GM23338 (cell line): ENCODE results near the gene SLC39A10. TPM values are rescaled to one million over a fixed set of nuclear protein-coding genes. Genes with fewer than 3 reads are reported as not detected.

Experiments used
- ATAC-seq: fragments of 200-7000 bp; cut with Tn5 transposase; 3 replicates; pipeline ENCODE4 v1.9.1; 2020
- DNase-seq: peaks from one replicate; pipeline ENCODE4 v3.0.0-alpha.2; 2015; ENCODE audit warnings: low spot score
- H2AFZ ChIP-seq: fragments of 200-600 bp; sonication (generic); 2 replicates; pipeline ENCODE4 v1.8.0; 2016; ENCODE audit warnings: antibody characterized with exemption, mild to moderate bottlenecking, moderate library complexity
- H3F3A ChIP-seq: fragments of 200-600 bp; sonication (generic); replicated peaks from 2 replicates; pipeline ENCODE4 v1.8.0; 2017; ENCODE audit warnings: antibody characterized with exemption, mixed run types, low read depth
- H3K27ac ChIP-seq: fragments of 200-600 bp; sonication (generic); 2 replicates; pipeline ENCODE4 v1.6.1; 2016; ENCODE audit warnings: low read depth
- H3K27me3 ChIP-seq: fragments of 200-600 bp; sonication (generic); 2 replicates; pipeline ENCODE4 v1.8.0; 2016; ENCODE audit warnings: mild to moderate bottlenecking, mixed run types, moderate library complexity; ENCODE audit not compliant: insufficient read depth
- H3K36me3 ChIP-seq: fragments of 200-600 bp; sonication (generic); 2 replicates; pipeline ENCODE4 v1.8.0; 2016; ENCODE audit warnings: mild to moderate bottlenecking; ENCODE audit not compliant: insufficient read depth
- H3K4me1 ChIP-seq: fragments of 200-600 bp; sonication (generic); 2 replicates; pipeline ENCODE4 v1.8.0; 2016; ENCODE audit warnings: mild to moderate bottlenecking, moderate library complexity; ENCODE audit not compliant: insufficient read depth
- H3K4me2 ChIP-seq: fragments of 200-600 bp; sonication (generic); 2 replicates; pipeline ENCODE4 v1.7.1; 2017; ENCODE audit warnings: mixed run types
- H3K4me3 ChIP-seq: fragments of 200-600 bp; sonication (generic); 2 replicates; pipeline ENCODE4 v1.6.1; 2016; ENCODE audit warnings: mixed run types
- H3K79me2 ChIP-seq: fragments of 200-600 bp; sonication (generic); replicated peaks from 2 replicates; pipeline ENCODE4 v1.8.0; 2017; ENCODE audit warnings: mild to moderate bottlenecking; ENCODE audit not compliant: insufficient read depth
- H3K9me2 ChIP-seq: fragments of 200-600 bp; sonication (generic); 2 replicates; pipeline ENCODE4 v1.8.0; 2017; ENCODE audit not compliant: insufficient read depth
- H4K20me1 ChIP-seq: fragments of 200-600 bp; sonication (generic); replicated peaks from 2 replicates; pipeline ENCODE4 v1.8.0; 2017; ENCODE audit warnings: mild to moderate bottlenecking; ENCODE audit not compliant: insufficient read depth
- H3K27ac Mint-ChIP-seq: 2 replicates; pipeline ENCODE4 v1.8.0; 2020; ENCODE audit warnings: inconsistent platforms, mild to moderate bottlenecking, moderate library complexity, mixed read lengths
- H3K27me3 Mint-ChIP-seq: 3 replicates; pipeline ENCODE4 v1.8.0; 2022; ENCODE audit warnings: low read depth, mild to moderate bottlenecking, moderate library complexity, mixed read lengths, inconsistent platforms; ENCODE audit not compliant: insufficient read depth, poor library complexity
- H3K36me3 Mint-ChIP-seq: 3 replicates; pipeline ENCODE4 v1.8.0; 2021; ENCODE audit warnings: low read depth, mild to moderate bottlenecking, inconsistent platforms, moderate library complexity, mixed read lengths
- H3K4me1 Mint-ChIP-seq: 3 replicates; pipeline ENCODE4 v1.8.0; 2020; ENCODE audit warnings: mild to moderate bottlenecking, inconsistent platforms, mixed read lengths
- H3K4me3 Mint-ChIP-seq: 3 replicates; pipeline ENCODE4 v1.8.0; 2021; ENCODE audit warnings: moderate library complexity, mild to moderate bottlenecking, inconsistent platforms, mixed read lengths
- H3K9me3 Mint-ChIP-seq: 3 replicates; pipeline ENCODE4 v1.8.0; 2020; ENCODE audit warnings: moderate library complexity, mild to moderate bottlenecking, inconsistent platforms, mixed read lengths
- CTCF ChIP-seq, 2 experiments: fragments of 200-600 bp in 1 of 2; sonication (generic) in 1 of 2; conservative IDR thresholded peaks; 2 replicates each; pipeline versions ENCODE4 v1.5.1 to v1.6.1; 2016 to 2017; ENCODE audit warnings: antibody characterized with exemption in 2 of 2, low read depth in 2 of 2, mild to moderate bottlenecking in 2 of 2, moderate library complexity in 1 of 2
- ETS1 ChIP-seq: IDR thresholded peaks from 2 replicates; pipeline ENCODE4 v1.6.1; 2016; ENCODE audit warnings: antibody characterized with exemption
- EZH2phosphoT487 ChIP-seq: fragments of 200-600 bp; sonication (generic); IDR thresholded peaks from one replicate; pipeline ENCODE4 v1.8.1; 2018; ENCODE audit warnings: antibody characterized with exemption; ENCODE audit not compliant: unreplicated experiment
- JUNB ChIP-seq: IDR thresholded peaks from one replicate; pipeline ENCODE4 v1.6.1; 2016; ENCODE audit warnings: antibody characterized with exemption; ENCODE audit not compliant: unreplicated experiment
- POLR2AphosphoS5 ChIP-seq: IDR thresholded peaks from 2 replicates; pipeline ENCODE4 v1.6.1; 2016; ENCODE audit warnings: antibody characterized with exemption, low read depth
- REST ChIP-seq: IDR thresholded peaks from one replicate; pipeline ENCODE4 v1.6.1; 2018; ENCODE audit warnings: antibody characterized with exemption; ENCODE audit not compliant: unreplicated experiment
- STAT1 ChIP-seq: IDR thresholded peaks from one replicate; pipeline ENCODE4 v1.6.1; 2016; ENCODE audit warnings: antibody characterized with exemption; ENCODE audit not compliant: unreplicated experiment
- long read RNA-seq: library from polyadenylated mRNA; unstranded; transcript quantifications from one replicate; pipeline ENCODE4 v2.0.0, GENCODE V29; 2020; ENCODE audit not compliant: unreplicated experiment
- polyA plus RNA-seq: library from polyadenylated mRNA; unstranded; fragments of >200 nt; fragmentation: Nextera tagmentation; extraction: Ambion mirVana; gene quantifications from 2 replicates; pipeline ENCODE4 v1.2.1, GENCODE V29; 2016
- total RNA-seq: library from RNA; depleted of rRNA; stranded (reverse); fragments of >200 nt; shearing (Covaris generic); gene quantifications from 2 replicates; pipeline ENCODE4 v1.2.3, GENCODE V29; 2014; rRNA removed

The SLC39A10 gene
- total RNA-seq (261 and 263 TPM in 2 replicates), polyA plus RNA-seq (344 and 356 TPM in 2 replicates)
- long read RNA-seq, partial matches to known transcripts = 23 of 48 reads
- long read RNA-seq, other reads (novel, unspliced or antisense) = 24 of 48 reads

GRCh38 chr2:195656859-195657633, at the start of gene SLC39A10:
Gene SLC39A10 (plus strand): TSS chr2:195657226. CDS start chr2:195680043, 22,817 bp downstream.
- H3K27ac ChIP-seq = peak within 1 kb of the TSS; percentile 76
- H3K9me2 ChIP-seq = no peaks in the 10 kb centered on the region

GRCh38 chr2:195608768-195609454, 48.1 kb upstream of the SLC39A10 start:
- Mint-ChIP-seq H3K4me1 (peaks cover 70% of the 10 kb centered on the region), H3K9me3 (no peaks in the 10 kb centered on the region), H3K4me3 (no peak overlapping the region), H3K27me3 (no peaks in the 10 kb centered on the region), H3K36me3 (peaks cover 12% of the 10 kb centered on the region; the same call in 2 of the 3 replicates), H3K27ac (no peak overlapping the region)
- no peaks in the 10 kb centered on the region for H3K27me3 ChIP-seq
- H3K4me1 ChIP-seq = peaks cover 59% of the 10 kb centered on the region
- peaks cover 2% of the 10 kb centered on the region; the same call in 1 of the 2 replicates for H3F3A ChIP-seq
- H2AFZ ChIP-seq = no peak overlapping the region
- H3K79me2 ChIP-seq = peaks cover 69% of the 10 kb centered on the region
- H3K9me2 ChIP-seq = no peaks in the 10 kb centered on the region
- no peak overlapping the region for H3K4me2 ChIP-seq
- no peak for ATAC-seq
- peak overlapping the region; percentile 5; the same call in 1 of the 2 replicates for H3K27ac ChIP-seq
- DNase-seq = no peak
- no peak overlapping the region for H3K4me3 ChIP-seq
- H3K36me3 ChIP-seq = no peaks in the 10 kb centered on the region
- H4K20me1 ChIP-seq = no peaks in the 10 kb centered on the region
- TF ChIP-seq JUNB (no peak), REST (no peak), ETS1 (no peak)

More at GRCh38 chr2:195656859-195657633, at the start of gene SLC39A10:
- Histone ChIP-seq H3K27me3 (no peaks in the 10 kb centered on the region), H3K4me1 (peaks cover 27% of the 10 kb centered on the region), H3K79me2 (peaks cover 44% of the 10 kb centered on the region), H2AFZ (no peak within 1 kb of the TSS), H3K36me3 (no peaks in the 10 kb centered on the region), H4K20me1 (peaks cover 4% of the 10 kb centered on the region; the same call in 1 of the 2 replicates), H3K4me3 (peak within 1 kb of the TSS; percentile 72), H3F3A (no peaks in the 10 kb centered on the region), H3K4me2 (peak within 1 kb of the TSS; percentile 74)
- TF ChIP-seq POLR2AphosphoS5 (peak; percentile 72), STAT1 (no peak), CTCF (conservative IDR thresholded peaks at IDR 0.05; ENCODE audit: low read depth in 2 of 2) (0 out of 4 replicates have a peak, but pooled peaks of 1 of the 2 experiments have one; percentile 15), EZH2phosphoT487 (no peak)
- peak; percentile 79 for ATAC-seq
- Mint-ChIP-seq H3K27me3 (peaks cover 14% of the 10 kb centered on the region), H3K9me3 (no peaks in the 10 kb centered on the region), H3K4me1 (peaks cover 24% of the 10 kb centered on the region), H3K27ac (peak within 1 kb of the TSS; percentile 98), H3K4me3 (peak within 1 kb of the TSS; percentile 91), H3K36me3 (peaks cover 21% of the 10 kb centered on the region)
- DNase-seq = peak; percentile 97
